Endothelial cell of umbilical vein (primary cell): Measurements from ENCODE around the gene BRI3. TPM values are rescaled to one million over a fixed set of nuclear protein-coding genes. Genes with fewer than 3 reads are reported as not detected.

ENCODE experiments used
- BruUV-seq: library from RNA; stranded (reverse); fragments of 400-500 nt; replicated peaks from 2 replicates; lab custom pipeline; 2021; lab: Mats Ljungman, UMichigan
- CTCF ChIA-PET: fragments of 300-600, 350-600 bp; sonication (Branson Sonifier 250); formaldehyde crosslinking; loops from one replicate; lab custom pipeline; 2021; ENCODE audit warnings: antibody characterized with exemption, inconsistent platforms; lab: Charles Lee
- POLR2A ChIA-PET: fragments of 300-600, 350-600 bp; sonication (Branson Sonifier 250); formaldehyde crosslinking; loops from one replicate; lab custom pipeline; 2021; ENCODE audit warnings: antibody characterized with exemption, inconsistent platforms; lab: Charles Lee
- DNase-seq: peaks from one replicate; pipeline ENCODE4 v3.0.0-alpha.2; 2011; ENCODE audit warnings: low read depth, low spot score
- FAIRE-seq: peaks from 2 replicates; lab custom pipeline; 2011; peaks lifted over from hg19 to GRCh38; lab: Jason Lieb, UNC
- H2AFZ ChIP-seq: 2 replicates; pipeline ENCODE4 v1.6.0; 2012; ENCODE audit warnings: low read depth, low read length, control low read depth, inconsistent platforms
- H3K27ac ChIP-seq: 2 replicates; pipeline ENCODE4 v1.5.1; 2011; ENCODE audit warnings: low read depth, mild to moderate bottlenecking, control low read depth, low read length, moderate library complexity; ENCODE audit not compliant: insufficient read depth
- H3K27me3 ChIP-seq, 2 experiments: 2 replicates each; pipeline versions ENCODE4 v1.6.0 to v1.6.1; 2011; ENCODE audit warnings: low read length in 2 of 2, mixed read lengths in 1 of 2; ENCODE audit not compliant: control insufficient read depth in 2 of 2, insufficient read depth in 2 of 2
- H3K36me3 ChIP-seq, 2 experiments: 2 replicates in 1 of 2; 3 replicates in 1 of 2; pipeline ENCODE4 v1.5.1; 2011; ENCODE audit warnings: low read length in 2 of 2, mild to moderate bottlenecking in 1 of 2, moderate library complexity in 1 of 2; ENCODE audit not compliant: control insufficient read depth in 2 of 2, insufficient read depth in 2 of 2; ENCODE audit errors: extremely low read depth in 1 of 2
- H3K4me1 ChIP-seq: 3 replicates; pipeline ENCODE4 v1.5.1; 2011; ENCODE audit warnings: mild to moderate bottlenecking, low read length; ENCODE audit not compliant: control insufficient read depth, insufficient read depth; ENCODE audit errors: extremely low read depth
- H3K4me2 ChIP-seq: 2 replicates; pipeline ENCODE4 v1.6.1; 2011; ENCODE audit warnings: low read length, control low read depth, mixed read lengths; ENCODE audit not compliant: insufficient read depth
- H3K4me3 ChIP-seq, 3 experiments: fragments of 200-600 bp in 1 of 3; sonication (generic), shearing (Covaris generic) in 1 of 3; replicated peaks in 1 of 3; 2 replicates each; pipeline ENCODE4 v1.5.1; 2011 to 2016; ENCODE audit warnings: control low read depth in 3 of 3, low read length in 3 of 3, mild to moderate bottlenecking in 2 of 3, inconsistent platforms in 1 of 3, low read depth in 1 of 3, moderate library complexity in 1 of 3; ENCODE audit not compliant: insufficient read depth in 1 of 3
- H3K79me2 ChIP-seq: 2 replicates; pipeline ENCODE4 v1.6.0; 2012; ENCODE audit warnings: low read length, inconsistent platforms; ENCODE audit not compliant: control insufficient read depth, insufficient read depth
- H3K9ac ChIP-seq: replicated peaks from 2 replicates; pipeline ENCODE3; 2011; ENCODE audit warnings: low read length, control low read depth; ENCODE audit not compliant: insufficient read depth; ENCODE audit errors: extremely low read depth
- H3K9me1 ChIP-seq: replicated peaks from 3 replicates; pipeline ENCODE4 v1.6.0; 2011; ENCODE audit warnings: mild to moderate bottlenecking, low read length; ENCODE audit not compliant: control insufficient read depth, insufficient read depth; ENCODE audit errors: extremely low read depth
- H3K9me3 ChIP-seq: replicated peaks from 2 replicates; pipeline ENCODE4 v1.5.1; 2012; ENCODE audit warnings: low read length, inconsistent platforms; ENCODE audit not compliant: control insufficient read depth, insufficient read depth
- H4K20me1 ChIP-seq: replicated peaks from 2 replicates; pipeline ENCODE3; 2011; ENCODE audit warnings: mild to moderate bottlenecking, low read length; ENCODE audit not compliant: control insufficient read depth, insufficient read depth; ENCODE audit errors: extremely low read depth
- EZH2 ChIP-seq: IDR thresholded peaks from 2 replicates; pipeline ENCODE4 v1.6.1; 2012; ENCODE audit warnings: borderline replicate concordance, low read depth, mild to moderate bottlenecking, moderate library complexity, low read length, inconsistent platforms; ENCODE audit not compliant: severe bottlenecking
- FOS ChIP-seq: IDR thresholded peaks from 2 replicates; pipeline ENCODE4 v1.6.1; 2011; ENCODE audit warnings: mild to moderate bottlenecking, low read length, moderate library complexity, borderline replicate concordance; ENCODE audit not compliant: insufficient read depth
- GATA2 ChIP-seq: IDR thresholded peaks from 2 replicates; pipeline ENCODE4 v1.7.0; 2011; ENCODE audit warnings: low read depth, mild to moderate bottlenecking, moderate library complexity, mixed read lengths, low read length; ENCODE audit not compliant: insufficient read length, insufficient read depth
- JUN ChIP-seq: IDR thresholded peaks from 2 replicates; pipeline ENCODE4 v1.6.1; 2011; ENCODE audit warnings: borderline replicate concordance, low read depth; ENCODE audit not compliant: insufficient read length, insufficient read depth
- MYC ChIP-seq: IDR thresholded peaks from one replicate; pipeline ENCODE4 v1.6.1; 2011; ENCODE audit warnings: mild to moderate bottlenecking, low read depth, low read length
- POLR2A ChIP-seq: IDR thresholded peaks from 2 replicates; pipeline ENCODE4 v1.6.1; 2012; ENCODE audit warnings: low read depth, mild to moderate bottlenecking, control low read depth, low read length
- POLR2AphosphoS5 ChIP-seq: IDR thresholded peaks from 2 replicates; pipeline ENCODE4 v1.6.1; 2012; ENCODE audit warnings: low read depth, mild to moderate bottlenecking, control low read depth, low read length, moderate library complexity; ENCODE audit not compliant: insufficient read depth
- dilution Hi-C: fragments of 300-500 bp; cut with MboI; formaldehyde crosslinking; loops from one replicate; pipeline ENCODE4 v1.15.0; 2019; ENCODE audit warnings: low sequenced_read_pairs; ENCODE audit not compliant: extremely low pct_ligation_motif_present
- intact Hi-C: fragments of 100-400 bp; cut with micrococcal nuclease; formaldehyde crosslinking; loops from one replicate; pipeline ENCODE4 v1.10.0; 2022
- polyA plus RNA-seq, 4 experiments: library from polyadenylated mRNA; depleted of rRNA in 3 of 4; stranded (reverse) in 3 of 4; unstranded in 1 of 4; fragments of >200 nt; gene quantifications; 2 replicates each; pipeline versions ENCODE4 v1.2.1 to v1.2.3, GENCODE V29; 2011 to 2012; ENCODE audit warnings: missing spikeins in 1 of 4
- total RNA-seq: library from RNA; stranded (reverse); gene quantifications from 2 replicates; pipeline ENCODE4 v1.2.3, GENCODE V29; 2021
- TF ChIP-seq, protein P1 (sequence below): IDR thresholded peaks from 2 replicates; pipeline ENCODE4 v1.6.1; 2011; ENCODE audit not compliant: insufficient read depth, insufficient read length
- TF ChIP-seq, protein P2 (sequence below), 2 donors: IDR thresholded peaks; 1 replicate in 1 of 2; 2 replicates in 1 of 2; pipeline ENCODE4 v1.5.1; 2011; ENCODE audit warnings: low read length in 2 of 2, mild to moderate bottlenecking in 2 of 2, moderate library complexity in 2 of 2, control low read depth in 1 of 2, inconsistent platforms in 1 of 2, low read depth in 1 of 2; ENCODE audit not compliant: insufficient read depth in 1 of 2; ENCODE audit errors: extremely low read depth in 1 of 2

Gene BRI3
- total and polyA plus RNA-seq, 2 donors (not counting 3 experiments of a cell fraction or from before 2014, with no cell fraction given), result 214 to 317 TPM

DNA sequence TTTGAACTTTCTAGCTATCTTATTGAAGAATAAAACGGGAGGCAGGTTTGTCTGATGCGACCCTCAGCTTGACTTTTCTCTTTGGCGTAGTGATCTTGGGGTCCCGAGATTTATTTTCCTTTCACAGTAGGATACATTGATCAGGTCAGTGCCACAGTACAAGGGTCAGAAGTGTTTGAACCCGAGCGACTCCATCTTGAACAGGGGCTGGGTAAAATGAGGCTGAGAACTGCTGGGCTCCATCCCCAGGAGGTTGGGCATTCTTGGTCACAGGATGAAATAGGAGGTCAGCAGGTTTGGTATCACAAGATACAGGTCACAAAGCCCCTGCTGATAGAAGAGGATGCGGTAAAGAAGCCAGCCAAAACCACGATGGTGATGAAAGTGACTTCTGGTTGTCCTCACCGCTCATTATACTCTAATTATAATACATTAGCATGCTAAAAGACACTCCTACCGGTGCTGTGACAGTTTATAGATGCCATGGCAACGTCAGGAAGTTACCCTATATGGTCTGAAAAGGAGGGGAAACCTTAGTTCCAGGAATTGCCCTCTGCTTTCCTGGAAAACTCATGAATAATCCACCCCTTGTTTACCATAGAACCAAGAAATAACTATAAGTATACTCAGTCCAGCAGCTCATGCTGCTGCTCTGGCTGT, 26.4 kb upstream of the BRI3 start:
- H3K27me3 ChIP-seq, result no peaks in the 10 kb centered on the region
- FAIRE-seq (no peak), DNase-seq (no peak)
- intact Hi-C loops, result no loop called here
- H3K4me1 ChIP-seq, result peaks cover 22% of the 10 kb centered on the region
- H3K79me2 ChIP-seq, result peaks cover 27% of the 10 kb centered on the region
- no peaks in the 10 kb centered on the region for H3K36me3 ChIP-seq
- TF ChIP-seq FOS, result no peak
- no peak for TF ChIP-seq POLR2A
- TF ChIP-seq MYC, result no peak
- TF ChIP-seq, protein P1, sequence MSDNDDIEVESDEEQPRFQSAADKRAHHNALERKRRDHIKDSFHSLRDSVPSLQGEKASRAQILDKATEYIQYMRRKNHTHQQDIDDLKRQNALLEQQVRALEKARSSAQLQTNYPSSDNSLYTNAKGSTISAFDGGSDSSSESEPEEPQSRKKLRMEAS, result no peak
- TF ChIP-seq JUN, result no peak
- TF ChIP-seq POLR2AphosphoS5, result no peak
- TF ChIP-seq, protein P2, sequence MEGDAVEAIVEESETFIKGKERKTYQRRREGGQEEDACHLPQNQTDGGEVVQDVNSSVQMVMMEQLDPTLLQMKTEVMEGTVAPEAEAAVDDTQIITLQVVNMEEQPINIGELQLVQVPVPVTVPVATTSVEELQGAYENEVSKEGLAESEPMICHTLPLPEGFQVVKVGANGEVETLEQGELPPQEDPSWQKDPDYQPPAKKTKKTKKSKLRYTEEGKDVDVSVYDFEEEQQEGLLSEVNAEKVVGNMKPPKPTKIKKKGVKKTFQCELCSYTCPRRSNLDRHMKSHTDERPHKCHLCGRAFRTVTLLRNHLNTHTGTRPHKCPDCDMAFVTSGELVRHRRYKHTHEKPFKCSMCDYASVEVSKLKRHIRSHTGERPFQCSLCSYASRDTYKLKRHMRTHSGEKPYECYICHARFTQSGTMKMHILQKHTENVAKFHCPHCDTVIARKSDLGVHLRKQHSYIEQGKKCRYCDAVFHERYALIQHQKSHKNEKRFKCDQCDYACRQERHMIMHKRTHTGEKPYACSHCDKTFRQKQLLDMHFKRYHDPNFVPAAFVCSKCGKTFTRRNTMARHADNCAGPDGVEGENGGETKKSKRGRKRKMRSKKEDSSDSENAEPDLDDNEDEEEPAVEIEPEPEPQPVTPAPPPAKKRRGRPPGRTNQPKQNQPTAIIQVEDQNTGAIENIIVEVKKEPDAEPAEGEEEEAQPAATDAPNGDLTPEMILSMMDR (IDR thresholded peaks at IDR 0.05; ENCODE audit: extremely low read depth in 1 of 2, insufficient read depth in 1 of 2, low read depth in 1 of 2, low read length in 2 of 2), result no peak
- TF ChIP-seq EZH2, result no peak
- no peak for TF ChIP-seq GATA2
- H3K9ac ChIP-seq, result no peak overlapping the region
- CTCF ChIA-PET, result interaction anchor here (1.5 to 3.2 kb wide), 2 partner anchors 12 kb away, joined by 4 to 12 read pairs; no protein-coding TSS in a partner anchor
- dilution Hi-C loops, result no loop called here
- no peak overlapping the region for H3K4me3 ChIP-seq
- H3K27ac ChIP-seq, result no peak overlapping the region
- H3K4me2 ChIP-seq, result no peak overlapping the region
- H3K9me1 ChIP-seq, result no peaks in the 10 kb centered on the region
- H2AFZ ChIP-seq, result no peak overlapping the region
- BruUV-seq, result no TSS peak
- no peaks in the 10 kb centered on the region for H3K9me3 ChIP-seq
- POLR2A ChIA-PET, result interaction anchor here (0.6 kb wide), 1 partner anchor 166 kb away, joined by 4 read pairs; no protein-coding TSS in a partner anchor
- no peaks in the 10 kb centered on the region for H4K20me1 ChIP-seq
